Inflammatory macrophage (primary cell): ENCODE results near the gene CD93.

Source experiments
- DNase-seq, 2 donors: peaks; one replicate each; pipeline ENCODE4 v3.0.0-alpha.2; 2020 to 2022

Gene CD93

DNA sequence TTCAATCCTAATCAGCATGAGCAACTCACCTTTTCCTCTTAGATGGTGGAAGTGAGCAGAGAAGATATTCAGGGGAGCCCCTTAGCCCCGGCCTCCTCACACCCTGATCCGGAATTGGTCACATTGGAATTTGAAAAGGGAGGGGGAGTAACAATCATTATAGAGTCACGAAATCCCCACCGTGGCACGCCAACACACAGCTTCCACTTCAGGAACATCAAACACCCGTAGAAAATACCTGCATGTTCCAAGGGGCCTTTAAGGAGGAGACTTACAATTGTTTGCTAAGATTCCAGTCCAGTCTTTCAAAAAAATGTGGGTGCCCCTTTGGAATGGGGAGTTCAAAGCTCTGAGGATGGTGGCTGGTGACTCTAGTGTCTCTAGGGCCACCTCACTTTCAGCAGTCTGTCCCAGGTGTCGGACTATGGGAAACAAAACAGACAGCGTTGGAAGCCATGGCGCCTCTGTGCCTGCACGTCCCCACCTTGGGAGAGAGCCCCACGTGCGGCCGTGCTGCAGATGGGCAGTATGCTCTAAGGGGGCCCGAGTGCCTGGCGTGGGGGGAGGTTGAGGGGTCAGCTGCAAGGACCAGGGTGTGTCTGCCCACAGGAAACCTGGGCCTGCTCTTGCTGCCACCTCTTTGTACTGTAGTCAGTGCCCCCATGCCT is 2.4 kb downstream of the CD93 start:
- DNase-seq: no peak

DNA sequence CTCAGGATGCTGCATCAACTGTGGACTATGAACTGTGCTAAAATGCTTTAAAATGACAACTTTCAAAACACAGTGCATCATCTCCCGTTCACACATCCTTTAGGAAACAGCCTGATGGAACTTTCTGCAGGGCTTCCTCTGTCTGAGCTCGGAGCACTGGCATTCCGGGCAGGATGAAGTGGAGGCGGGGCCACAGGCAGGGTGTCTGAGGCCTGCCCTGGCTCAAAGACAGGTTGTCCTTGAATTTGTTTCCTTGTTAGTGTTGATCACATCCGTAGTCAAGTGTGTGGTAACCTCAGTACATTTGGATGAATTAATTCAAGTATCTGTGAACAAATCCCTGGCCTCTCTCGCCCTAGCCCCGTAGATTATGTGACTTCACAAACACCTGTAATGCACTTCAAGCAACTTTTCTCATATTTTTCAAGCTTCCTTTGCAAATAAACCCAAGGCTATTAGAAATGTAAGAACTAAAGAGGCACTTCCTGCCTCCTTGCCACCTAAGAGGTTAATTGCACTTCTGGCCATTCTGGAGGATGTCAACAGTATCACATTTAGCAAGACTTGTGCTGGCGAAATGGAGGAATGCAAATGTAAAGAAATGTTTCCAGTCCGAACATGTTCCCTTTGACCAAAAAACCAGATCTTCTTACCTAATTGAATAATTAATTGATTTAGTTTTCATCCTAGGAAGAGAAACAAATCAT is 3.1 kb downstream of the CD93 start:
- DNase-seq: peak; percentile 31 to 62

DNA sequence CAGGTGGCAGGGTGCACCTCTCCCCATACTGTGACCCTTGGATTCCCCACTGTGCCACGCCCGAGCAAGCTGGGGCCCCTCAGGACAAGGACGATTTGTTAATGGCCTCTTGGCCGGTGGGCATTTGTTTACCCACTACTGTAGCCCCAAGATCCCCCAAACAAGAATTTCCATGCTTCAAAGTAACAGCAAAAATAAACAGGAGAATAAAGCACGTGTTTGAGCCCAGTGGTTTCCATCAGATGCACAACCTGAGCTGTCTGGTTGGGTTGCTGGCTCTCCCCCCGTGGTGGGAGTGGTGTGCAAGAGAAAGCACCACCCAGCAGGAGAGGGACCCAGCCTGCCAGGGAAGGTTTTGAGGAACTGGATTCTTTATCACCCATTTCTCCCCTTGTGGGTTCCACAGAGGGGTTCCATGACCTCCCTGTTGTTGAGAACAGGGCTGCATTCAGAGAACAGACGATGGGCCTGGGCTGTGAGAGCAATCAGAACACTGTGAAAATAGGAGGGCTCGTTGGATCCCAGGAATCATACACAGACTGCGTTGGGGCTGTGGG is 4.8 kb downstream of the CD93 start:
- no peak for DNase-seq

DNA sequence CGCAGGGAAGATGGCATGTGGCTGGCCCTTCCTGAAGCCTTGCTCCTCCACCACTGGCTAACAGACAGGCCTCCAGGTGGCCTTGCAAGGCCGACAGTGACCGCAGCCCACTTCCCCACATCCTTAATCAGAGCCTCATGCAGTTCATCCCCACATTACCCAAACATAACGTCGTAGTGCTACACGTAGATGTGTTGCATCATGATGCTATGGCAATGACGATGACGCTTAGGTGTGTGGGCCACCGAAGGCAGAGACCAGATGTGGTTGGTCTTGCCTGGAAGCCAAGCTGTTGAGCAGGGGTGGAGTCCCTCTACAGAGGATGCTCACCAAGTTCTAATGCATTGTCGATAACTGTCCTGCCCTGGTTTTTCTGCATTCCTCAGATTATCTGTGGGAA is 5.6 kb downstream of the CD93 start:
- DNase-seq: no peak

DNA sequence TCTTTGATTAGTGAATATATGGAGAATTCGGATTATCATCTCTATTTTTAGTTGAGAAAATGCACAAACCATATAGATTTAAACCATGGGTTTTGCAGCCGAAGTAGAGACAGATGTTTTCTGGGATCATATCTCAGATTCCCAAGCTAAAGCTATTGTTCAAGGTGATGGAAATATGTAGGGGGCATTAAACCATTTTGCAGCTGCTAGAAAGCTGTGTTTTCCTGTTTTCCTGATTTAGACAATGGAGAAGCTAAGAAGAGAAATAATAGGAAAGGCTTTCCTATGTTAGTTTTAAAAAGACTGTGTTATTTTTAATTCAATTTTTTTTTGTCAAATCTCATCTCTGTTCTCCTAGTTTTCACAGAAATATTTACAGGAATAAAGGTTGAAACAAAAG is 6.2 kb downstream of the CD93 start:
- DNase-seq: no peak

DNA sequence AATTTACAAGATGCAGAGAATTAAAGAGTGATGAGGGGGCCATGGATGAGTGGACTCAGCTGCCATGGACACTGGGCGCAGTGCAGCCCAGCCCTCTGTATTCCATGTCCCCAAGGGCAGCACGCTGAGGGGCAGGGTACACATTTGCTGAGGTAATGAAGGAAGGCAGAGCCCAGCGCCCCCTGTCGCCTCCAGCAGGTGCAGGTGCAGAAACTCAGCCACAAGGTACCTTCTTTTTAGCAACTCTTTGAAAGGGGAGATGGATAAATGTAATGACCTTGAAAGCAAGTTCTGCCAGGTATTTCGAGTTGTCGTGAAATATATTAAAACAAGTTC is 7.1 kb downstream of the CD93 start:
- no peak for DNase-seq

DNA sequence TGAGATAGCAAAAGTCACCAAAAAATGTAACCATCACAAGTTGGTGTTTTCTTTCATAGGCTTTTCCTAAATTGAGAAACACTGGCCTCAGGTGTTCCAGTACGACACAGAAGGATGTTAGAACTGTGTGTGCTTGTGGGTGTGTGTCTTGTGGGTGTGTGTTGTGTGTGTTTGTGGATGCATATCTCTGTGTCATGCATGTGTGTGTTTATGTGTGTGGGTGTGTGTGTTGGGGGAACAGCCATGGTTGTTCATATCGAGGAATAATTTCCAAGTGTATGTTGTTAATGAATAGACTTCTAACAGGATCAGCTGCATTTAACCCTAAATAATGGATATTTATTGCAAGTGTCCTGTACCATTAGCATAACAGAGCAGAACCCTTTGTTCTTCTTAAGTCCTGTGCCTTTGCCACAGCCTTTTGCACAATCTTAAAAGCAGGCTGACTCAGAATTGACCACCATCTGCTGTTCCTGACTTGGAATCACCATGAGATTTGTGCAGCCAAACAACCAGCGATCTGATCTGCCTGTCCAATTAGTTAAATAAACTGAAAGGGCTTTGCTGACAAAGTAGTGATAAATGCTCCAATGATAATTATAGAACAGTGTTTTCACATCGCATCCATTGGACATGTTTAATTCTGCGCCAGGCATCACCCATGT is 7.6 kb downstream of the CD93 start:
- peak; percentile 30 to 53 for DNase-seq

DNA sequence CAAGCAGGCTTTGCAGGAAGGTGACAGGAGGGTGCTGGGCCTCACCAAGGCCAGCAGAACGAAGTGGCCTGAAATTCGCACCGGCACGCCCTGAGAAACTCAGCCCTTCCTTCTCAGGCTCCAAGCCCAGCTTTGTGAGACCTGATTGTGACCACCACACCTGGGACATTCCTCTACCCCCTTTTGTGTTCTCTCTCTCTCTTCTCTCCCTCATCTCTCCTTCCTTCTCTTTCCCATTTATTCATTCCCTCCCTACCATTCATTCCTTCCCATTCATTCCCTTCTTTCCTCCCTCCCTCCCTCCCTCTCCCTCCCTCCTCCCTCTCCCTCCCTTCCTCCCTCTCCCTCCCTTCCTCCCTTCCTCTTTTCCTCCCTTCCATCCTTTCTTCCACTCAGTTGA is 8.8 kb downstream of the CD93 start:
- no peak for DNase-seq

DNA sequence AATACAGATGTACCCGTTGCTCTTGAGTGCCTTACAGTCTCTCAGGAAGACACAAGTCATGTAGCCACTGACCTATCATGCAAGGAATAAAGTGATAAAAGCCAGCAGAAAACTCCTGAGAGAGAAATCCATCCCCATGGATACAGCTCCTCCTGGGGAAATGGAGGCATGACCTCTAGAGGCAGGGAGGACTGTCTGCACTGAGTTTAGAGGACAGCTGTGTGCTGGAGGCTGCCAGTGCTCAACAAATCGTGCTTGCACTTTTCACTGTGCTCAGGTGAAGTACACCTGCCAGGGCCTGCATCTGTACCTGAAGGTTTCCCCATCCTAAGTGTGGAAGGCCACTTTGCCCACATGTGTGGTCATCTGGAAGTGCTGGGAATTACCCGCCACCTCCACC is 12.1 kb downstream of the CD93 start:
- no peak for DNase-seq

DNA sequence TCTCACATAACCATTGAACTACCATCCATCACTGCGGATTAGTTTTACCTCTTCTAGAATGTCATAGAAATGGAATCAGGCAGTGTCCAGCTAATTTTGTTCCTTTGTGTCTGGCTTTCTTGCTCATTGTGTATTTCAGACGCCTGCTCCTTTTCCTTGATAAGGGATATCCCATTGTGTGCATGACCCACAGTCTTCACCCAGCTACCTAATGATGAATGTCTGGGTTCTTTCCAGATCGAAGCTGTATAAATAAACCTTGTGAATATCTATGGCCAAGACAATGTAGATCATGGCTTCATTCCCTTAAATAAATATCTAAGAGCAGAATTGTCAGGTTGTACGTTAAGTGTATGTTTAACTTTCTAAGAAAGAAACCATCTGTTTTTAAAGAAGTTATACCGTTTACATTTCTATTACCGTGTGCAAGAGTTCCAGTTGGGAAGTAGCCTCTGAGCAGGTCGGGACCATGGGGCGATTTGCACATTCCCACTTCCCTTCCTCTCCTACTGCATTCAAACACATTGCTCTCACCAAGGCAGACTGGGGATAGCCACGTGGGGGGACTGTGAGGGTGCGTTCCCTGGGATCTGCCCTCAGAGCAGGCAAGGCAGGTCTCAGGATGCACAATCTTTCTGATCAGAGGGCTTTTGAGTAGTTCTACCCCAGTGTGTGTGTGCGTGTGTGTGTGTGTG is 13.1 kb downstream of the CD93 start:
- no peak for DNase-seq

DNA sequence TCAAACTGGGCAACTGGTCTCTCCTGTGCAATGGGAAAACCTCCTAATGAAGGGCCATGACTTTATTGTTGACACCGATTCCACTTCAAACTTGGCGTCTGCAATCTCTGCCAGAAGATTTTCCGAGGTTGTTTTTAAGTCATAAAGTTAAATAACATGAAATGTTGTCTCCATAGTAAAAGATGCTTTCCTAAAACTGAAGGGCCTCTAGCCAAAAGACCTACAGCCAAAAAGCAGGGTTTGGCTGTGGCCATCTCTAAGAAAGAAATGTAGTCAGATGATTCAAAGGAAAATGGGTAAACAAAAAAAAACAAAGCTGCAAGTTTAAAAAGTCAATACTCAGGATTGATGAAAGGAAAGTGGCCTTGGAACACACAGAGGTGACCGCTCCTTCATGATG is 14.1 kb downstream of the CD93 start:
- no peak for DNase-seq

DNA sequence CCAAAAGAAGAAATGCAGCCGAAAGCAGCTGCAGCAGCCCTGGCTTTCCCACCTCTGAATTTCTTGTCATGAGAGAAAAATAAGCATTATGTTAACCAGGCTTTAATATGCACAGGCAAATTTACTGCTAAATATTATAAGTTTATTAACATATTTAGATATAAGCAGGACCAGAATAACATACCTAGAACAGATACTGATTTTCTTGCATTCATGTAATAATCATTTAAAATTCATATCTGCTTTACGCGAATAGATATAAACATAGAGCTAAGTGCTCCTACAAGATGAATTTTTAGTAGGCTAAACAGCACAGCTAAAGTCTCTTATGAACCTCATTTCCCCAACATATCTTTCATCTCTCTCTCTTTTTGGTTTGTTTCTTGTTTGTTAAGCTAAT is 14.7 kb downstream of the CD93 start:
- DNase-seq: no peak

DNA sequence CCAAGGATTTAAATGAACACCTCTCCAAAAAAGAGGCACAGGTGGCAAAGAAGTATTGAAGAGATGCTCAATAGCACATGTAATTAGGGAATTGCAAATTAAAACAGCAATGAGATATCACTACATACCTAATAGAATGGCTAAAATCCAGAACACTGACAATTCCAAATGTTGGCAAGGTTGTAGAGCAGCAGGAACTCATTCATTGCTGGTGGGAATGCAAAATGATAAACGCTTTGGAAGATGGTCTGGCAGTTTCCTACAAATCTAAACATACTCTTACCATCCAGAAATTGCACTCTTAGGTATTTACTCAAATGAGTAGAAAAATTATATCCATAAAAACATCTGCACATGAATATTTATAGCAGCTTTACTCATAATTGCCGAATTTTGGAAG is 17.0 kb downstream of the CD93 start:
- no peak for DNase-seq

DNA sequence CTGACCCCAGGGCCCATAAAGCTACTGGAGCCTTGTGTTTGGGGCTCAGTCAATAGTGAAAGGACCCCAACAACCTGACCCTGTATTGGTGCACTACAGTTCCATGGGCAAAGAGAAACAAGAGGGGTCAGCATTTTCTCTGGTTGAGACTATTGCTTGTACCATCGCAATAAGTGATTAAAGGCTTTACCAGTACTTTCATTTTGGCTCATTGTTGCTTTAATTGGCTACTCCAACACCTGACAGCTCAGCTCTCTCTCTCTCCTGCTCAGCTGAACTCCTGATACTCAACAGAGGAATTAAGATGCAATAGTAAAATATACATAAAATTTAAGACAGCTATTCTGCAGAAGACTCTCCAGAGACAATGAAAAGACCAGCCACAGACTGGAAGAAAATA is 17.8 kb downstream of the CD93 start:
- no peak for DNase-seq

DNA sequence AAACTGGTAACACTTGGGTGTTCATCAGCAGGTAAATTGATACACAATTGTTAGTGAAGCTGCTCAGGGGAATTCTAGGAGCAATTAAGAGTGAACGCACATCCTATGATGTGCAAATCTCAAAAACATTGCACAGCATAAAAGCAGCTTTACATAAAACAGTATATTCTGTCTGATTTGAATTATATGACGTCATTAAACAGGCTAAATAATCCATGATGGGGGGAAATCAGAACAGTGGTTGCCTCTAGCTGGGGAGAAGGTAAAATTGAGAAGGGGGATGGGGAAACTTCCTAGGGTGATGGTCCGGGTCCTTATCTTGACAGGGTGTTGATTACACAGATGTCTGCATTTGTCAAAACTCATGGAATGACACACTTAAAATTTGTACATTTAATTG is 19.4 kb downstream of the CD93 start:
- no peak for DNase-seq

DNA sequence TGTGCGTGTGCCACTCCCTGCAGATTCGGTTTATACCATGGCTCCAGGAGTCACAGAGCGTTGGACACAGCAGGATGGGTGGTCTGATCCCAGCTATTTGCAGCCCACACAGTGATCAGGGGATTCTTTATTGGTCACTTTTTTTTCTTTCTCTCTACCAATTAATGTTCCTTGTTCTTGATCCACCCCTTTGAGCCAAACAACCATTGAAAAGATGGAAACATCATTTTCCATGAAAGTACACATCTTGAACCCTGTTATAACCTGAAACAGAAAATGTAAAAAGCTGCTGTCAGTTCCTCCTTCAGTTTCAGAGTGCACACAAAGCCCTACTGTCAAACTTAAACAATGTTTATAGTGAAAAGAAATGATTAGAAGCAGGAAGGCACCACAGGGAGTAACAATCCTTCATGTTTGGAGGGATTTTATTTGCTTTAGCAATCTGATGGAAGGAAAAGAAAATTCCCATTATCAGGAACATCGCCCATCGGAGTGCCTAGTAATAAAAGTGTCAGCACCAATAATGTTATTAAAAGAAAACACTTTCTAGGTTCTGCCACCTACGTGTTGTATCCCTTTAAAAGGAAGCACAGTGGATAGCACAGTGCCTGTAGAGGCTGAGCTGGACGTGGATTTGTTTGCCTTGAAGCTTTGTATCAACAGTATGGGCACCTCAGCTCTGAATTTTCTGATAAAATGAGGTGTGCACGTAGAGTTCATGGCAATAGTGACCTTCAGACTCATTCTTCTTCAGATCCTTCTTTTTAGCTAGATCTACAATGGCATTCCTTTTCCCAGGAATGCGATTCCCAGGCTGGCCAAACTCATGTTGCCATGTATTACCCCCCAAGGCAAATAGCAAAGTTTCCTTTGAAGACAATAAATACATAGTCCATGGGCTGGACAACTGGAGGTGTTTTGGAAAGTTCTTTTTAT is 20.6 kb downstream of the CD93 start:
- no peak for DNase-seq

DNA sequence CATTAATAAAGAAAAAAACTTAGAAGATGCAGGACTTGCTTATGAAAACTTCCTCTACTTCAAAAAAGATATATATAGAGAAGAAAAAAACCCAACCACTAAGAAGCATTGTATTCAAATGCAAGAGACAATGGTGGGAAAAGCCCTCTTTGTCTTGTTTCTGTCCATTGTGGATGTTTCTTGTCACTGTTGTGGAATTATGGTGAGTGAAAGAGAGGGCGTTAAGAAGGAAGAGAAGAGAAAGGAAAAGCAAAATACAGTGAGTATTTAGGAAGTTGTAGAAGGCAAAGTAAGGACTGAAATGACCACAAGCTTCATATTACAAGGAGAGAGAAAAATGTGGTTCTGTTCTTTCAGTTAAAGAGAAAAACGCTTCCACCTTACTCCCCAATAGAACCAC is 22.5 kb downstream of the CD93 start:
- DNase-seq: no peak

DNA sequence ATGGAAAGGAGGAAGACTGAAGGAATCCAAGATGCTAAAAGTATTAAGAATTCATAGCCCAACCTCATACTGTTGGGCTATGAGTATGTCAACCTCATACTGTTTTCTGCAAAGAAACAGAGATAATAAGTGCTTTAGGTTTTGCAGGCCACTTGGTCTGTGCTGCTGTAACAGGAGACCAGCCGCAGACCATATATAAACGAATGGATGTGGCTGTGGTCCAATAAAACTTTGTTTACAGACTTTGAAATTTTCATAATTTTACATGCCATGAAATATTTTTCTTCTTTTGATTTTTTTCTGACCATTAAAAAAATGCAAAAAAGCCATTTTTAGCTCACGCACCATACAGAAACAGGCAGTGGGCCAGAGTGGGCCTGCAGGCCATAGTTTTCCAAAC is 23.0 kb downstream of the CD93 start:
- DNase-seq: no peak

DNA sequence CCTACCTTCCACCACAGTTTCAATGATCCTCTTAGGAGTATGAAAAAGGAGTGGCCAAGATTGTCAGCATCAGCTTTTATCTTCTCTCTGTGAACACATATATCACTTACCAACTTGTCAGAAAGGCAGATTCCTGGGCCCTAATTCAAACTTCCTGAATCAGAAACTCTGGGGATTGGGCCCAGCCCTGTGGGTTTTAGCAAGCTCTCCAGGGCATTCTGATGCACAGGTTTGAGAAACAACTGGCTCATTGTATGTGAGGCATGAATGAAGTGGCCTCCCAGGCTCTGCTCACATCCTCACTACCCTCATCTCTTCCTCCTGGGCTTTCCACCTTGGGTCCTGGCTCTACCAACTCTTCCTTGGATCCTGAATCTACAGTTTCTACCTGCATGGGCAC is 23.5 kb downstream of the CD93 start:
- no peak for DNase-seq

DNA sequence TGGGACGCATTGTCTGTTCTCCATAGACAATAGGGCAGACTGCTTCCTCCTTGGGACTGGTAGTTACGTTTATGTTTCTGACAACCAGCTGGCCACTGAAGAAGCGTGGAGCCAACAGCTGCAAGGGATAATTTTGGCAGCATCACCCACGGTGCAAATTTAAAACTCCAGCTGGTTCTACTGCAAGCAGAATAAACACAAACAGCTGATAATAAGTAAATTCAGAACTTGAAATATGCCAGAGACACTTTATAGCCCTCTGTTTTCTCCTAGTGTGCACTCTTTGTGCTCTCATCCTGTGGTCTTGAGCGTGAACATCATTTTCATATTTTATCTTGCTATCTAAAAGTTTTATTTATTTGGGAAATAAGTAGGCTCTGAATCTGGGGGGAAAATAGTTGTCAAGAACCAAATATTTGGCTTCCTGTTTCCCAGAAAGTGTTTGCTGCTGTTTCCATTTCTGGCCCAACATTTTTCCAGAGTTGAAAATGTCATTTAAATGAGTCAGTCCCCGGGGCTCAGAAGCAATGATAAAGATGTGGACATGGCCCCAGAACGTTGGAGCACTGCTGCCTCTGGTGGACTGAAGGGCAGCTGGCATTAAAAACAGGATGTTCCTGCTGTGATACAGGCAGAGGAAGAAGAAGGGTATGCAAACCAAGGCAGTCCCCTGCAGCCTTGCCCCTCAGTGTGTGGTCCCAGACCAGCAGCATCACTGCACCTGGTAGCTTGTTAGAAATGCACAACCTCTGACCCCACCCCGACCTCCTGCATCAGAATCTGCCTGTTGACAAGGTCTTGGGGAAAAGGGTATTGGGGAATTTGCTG is 24.2 kb downstream of the CD93 start:
- DNase-seq: peak; percentile 52 to 70

DNA sequence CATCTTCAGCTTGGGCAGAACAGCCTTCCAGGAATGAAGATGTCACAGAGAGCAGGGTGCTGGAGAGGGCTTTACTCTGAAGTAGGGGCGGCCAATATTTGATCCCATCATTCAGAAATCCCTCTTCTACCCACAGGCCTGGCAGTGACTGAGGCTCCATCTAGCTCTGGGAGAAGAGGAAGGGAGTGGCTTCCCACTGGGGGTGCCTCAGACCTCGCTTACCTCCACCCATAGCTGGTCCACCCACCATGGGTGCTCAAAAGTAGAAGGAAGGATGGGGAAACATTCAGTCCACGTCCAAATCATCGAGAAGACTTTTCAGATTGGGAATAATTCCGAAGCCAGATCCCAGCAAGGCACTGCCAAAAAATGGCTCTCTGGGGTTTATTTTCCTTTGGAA is 24.9 kb downstream of the CD93 start:
- no peak for DNase-seq
